ENCODE data around the gene C1orf167.

The C1orf167 gene

DNA sequence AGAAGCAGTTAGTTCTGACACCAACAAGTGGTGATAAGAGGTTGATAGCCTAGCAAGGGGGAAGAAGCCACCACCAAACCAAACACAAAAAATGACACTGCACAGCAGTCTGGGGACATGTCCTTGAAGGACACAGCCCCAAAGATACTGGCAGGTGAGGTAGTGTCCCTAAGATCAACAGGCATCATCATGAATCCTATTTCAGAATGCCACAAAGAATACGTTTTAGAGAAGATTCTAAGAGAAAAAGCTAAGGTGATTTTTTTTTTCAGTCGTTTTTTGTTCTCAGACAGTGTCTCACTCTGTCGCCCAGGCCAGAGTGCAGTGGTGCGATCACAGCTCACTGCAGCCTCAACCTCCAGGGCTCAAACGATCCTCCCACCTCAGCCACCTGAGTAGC, 24.2 kb downstream of the C1orf167 start:
- DNase-seq = no peak

DNA sequence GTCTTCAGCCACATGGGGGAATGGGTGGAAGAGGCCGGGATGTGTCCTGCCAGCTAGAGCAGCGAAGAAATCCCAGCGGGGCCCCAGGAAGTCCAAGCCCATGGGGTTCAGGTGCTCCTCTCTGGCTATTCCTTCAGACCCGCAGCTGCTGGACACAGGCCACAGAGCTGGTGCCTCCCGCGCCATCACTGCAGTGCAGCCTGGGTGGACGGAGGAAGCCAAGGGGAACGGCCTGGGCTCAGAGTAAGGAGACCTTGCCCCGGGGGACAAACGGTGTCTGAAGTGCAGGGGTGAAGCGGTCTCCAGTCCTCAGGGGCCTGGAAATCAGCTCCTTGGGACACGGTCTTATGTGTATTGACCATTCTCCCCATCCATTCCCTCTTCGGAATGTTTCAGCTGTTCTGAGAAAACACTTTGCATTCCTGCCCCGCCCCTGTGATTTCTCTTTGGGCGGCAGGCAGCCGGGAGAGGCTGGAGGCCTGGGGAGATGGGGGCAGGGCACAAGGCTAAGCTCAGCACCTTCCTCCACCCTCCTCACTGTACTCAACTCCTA, 25.3 kb downstream of the C1orf167 start:
- peak; percentile 62 for DNase-seq

DNA sequence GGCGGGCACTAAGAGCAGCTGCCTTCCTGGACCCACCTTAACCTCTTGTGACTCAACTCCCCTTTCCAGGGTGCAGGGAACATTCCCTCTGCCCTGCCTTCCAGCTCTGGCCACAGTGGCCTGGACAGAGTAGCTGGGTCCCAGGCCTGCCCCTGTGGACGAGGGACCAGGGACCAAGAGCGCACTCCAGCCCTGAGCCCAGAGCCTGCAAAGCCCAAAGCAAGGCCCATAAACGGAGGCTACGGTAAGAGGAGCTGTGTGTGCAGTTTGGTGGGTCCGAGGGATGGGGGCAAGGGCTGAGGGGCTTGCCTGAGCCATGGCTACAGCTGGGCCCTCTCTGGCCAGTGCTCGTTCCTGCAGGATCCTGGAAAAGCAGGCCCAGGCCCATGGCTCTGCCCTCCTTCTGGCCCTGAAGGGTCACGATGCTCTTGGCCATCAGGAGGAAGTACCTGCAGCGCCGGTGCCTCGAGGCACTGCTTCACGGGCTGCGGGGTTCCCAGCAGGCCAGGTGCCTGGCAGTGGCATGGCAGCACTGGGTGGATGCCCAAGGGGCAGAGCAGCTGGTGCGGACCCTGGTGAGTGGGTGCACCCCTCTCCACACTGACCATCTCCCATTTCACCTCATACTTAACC, 25.9 kb downstream of the C1orf167 start:
- DNase-seq = no peak

DNA sequence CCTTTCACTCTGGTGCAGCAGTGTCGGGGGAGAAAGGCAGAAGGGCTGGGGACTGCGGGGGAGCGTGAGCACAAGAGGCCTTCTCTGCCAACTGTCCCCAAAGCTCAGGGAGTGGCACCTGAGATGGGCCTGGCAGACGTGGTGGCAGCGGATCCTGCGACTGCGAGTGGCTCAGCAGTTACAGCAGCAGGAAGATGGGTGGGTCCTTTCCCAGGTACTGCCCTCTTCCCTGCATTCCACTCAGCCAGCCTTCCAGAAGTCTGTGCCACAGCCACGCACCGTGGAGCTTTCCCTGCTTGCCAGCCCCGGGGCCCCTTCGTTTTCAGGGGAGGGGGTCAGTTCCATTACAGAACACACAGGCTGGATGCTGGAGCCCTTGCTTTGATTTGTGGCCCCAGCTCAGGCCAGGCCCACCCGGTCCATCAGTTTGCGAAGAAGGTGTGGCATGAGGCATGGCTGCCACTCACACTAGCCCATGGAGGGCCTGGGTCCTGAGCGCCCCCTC, 26.6 kb downstream of the C1orf167 start:
- no peak for DNase-seq

DNA sequence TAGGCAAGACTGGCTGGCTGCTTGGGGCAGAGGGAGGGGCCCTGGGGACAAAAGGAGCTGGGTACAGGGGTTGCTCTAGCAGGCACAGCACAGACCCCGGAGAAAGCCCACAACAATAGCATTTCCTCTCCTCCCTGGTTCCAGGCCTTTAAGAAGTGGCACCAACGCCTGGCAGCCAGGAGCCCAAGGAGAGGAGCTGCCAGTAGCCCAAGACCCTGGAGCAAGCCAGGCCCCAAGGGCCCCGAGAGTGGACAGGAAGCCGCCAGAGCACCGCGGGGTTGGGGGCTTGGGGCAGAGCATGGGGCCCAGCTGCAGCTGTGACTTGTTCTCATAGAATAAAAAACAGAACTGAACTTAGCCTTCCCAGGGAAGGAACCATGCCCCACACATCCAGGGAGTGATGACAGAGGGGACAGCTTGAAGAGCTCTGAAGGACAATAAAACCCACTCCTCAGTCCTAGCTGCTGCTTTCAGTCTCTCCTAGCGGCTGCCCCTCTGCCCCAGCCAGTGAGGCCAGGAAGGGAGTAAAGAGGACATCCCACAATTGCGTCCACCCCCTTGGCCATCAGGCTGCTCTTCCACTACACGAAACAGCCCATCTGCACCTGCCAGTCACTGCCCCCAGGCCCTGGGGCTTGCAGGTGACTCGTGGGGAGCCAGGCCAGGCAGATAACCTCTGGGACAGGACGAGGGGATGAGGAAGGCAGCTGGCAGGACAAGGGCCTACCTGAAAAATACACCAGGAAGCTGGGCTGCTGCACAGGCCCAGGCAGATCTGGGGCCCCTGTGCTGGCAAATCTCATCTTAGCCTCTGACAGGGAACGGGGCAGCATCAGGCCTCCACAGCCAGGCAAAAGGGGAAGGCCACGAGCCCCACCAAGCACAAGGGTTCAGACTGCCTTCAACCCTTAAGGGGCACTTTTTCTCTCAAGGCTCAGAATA, 27.4 kb downstream of the C1orf167 start:
- DNase-seq = no peak

DNA sequence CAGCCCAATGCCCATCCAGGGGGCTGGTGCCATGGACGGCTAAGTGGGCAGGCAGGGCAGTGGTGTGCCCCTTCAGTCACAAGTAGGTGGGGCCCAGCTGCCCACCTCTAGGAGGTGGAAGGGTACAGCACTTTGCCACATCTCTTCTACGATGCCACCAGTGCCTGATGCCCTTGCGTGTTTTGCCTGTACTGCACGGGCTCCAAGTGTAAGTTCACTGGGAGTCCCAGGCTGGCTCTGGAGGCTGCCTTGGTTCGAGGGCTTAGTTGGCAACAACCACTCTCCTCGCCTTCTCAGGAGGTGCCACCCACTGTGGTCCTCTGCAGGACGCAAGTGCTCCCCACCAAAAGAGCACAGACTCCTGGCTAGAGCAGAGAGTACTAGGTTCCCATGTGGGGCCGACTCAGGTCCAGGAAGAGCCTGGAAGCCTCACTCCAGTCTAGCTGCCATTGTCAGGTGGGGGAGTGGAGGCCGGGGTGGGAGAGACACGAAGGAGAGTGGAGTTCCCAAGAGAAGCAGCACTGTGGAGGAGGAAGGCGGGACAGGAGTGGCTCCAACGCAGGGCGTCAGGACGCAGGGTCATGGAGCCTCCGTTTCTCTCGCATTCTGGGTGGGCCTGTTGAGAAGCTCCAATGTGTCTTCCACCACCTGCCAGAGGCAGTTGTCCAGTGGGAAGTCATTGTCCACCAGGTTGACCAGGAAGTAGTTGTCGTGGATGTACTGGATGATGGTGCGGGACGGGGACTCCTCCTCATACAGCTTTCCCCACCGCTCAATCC, 28.3 kb downstream of the C1orf167 start:
- no peak for DNase-seq

DNA sequence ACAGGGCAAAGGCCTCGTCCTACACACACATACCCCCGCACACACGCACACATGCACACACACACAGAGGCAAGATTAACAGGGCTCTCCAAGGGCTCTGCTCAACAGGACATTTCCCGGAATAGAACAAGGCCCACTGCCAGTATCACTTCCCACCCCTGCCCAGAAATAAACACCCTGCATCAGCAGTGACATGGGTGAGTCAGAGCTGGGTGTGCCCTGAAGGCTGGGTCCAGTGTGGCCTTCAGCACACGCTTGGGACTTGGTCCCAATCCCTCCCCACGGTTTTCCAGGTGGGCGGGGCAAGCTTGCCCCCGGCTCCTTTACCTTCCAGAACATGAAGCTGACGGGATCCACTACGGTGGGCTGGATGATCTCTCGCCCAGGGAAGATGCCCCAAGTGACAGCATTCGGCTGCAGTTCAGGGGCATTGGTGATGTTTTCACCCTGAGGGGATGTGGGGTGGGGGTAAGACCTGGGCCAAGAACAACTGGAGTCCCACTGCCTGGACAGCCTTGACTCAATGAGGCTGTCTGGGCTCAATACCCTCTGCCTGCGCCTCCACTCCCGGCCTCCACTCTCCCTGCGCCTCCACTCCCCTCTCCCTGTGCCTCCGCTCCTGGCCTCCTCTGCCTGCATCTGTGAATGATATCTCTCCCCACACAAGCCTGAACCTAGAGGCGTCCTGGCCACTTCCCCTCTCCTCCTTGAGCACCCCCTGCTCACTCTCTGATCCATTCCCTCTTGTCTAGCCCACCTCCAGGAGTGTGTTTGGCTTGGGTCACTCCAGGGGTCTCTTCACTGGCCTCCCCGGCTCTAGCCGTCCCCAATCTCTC, 29.1 kb downstream of the C1orf167 start:
- DNase-seq = peak; percentile 80

DNA sequence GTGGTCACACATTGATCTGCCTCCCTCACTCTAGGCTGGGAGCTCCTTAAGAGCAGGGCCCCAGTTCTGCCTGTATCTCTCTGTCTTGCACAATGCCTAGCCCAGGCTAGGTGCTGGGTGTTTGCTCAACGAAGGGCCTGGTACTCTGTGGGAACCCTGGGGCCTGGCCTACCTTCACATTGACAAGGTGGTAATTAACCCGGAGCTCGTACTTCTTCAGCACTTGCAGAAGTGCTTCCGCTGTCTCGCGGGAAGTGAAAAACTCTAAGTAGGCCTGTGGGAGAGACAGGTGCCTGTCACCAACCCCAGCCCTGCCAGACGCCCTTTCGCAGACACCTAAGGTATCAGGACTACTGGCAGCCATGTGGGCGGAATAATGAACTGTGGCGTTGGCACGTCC, 30.1 kb downstream of the C1orf167 start:
- DNase-seq = no peak

DNA sequence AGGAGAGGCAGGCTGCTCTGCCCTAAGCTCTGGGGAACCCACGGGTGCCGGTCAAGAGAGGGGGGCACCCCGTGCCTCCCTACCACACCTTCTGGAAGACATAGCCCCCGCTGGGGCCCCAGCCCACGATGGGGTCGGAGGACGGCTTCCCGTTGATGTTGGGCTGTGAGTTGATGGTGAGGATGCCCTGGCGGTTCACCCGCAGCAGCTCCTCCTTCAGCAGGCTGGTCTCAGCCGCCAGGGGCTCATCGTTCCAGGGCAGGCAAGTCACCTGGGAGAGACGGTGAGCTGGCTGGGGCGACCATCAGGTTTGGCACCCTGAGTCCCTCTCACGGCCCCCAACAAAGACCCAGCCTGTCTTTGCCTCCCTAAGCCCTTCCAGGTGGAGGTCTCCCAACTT, 31.8 kb downstream of the C1orf167 start:
- DNase-seq = no peak

DNA sequence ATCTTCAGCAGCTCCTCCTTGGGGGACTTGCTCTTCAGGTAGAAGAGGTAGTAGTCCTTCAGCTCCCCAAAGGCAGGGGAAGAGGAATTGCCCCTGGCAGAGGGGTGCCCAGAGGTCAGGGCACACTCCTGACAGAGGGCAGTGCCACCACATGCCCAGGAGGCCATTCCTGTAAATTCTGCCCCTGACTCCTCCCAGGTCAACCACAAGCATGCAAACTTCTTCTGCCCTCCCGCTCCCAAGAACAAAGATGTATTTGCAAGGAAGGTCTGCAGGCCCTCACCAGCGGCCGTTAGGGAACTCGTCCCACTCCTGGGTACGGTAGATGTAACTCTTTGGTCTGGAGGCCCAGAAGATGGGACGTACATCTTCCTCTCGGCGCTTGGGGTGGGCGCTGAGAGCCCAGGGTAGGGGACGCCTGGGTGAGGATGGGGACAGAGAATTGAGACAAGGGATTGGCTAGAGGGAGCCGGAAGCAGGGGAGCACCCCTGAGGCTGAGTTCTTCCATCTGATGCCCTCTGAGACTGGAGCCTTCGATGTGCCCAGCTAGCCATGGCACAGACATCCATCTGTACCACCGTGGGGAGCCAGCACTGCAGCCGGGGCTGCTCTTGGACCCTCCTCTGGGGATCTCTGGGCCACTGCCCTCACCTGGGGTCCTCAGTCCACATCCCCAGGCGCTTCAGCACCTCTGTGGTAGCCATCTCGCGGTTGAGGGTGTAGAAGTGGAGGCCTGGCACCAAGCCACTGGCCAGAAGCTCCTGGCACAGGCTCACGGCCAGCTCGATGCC, 32.6 kb downstream of the C1orf167 start:
- DNase-seq = no peak

DNA sequence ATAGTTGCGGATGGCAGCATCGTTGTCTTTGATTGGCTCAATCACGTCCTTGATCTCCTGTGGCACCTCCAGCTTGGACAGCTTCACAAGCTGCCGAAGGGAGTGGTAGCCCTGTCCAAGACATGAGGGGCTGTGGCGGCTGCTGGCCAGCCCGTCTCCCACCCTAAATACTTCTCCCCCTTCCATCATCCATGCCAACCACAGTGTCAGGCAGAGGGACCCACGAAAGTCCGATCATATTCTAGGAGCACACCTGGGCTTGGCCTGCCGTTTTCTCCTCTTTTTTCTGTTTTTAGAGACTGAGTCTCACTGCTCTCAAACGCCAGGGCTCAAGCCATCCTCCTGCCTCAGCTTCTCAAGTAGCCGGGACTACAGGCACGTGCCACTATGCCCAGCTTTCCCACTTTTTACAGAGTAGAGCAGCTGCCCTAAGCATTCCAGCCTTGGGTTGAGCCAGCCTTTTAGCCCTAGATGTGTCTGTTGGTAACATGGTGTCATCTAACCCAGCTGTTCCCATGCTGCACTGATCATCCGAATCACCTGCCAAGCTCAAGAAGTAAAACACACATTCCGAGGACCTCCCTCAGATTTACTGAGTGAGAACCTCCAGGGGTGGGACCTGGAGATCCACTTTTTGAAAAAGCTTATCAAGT, 33.4 kb downstream of the C1orf167 start:
- DNase-seq = no peak

DNA sequence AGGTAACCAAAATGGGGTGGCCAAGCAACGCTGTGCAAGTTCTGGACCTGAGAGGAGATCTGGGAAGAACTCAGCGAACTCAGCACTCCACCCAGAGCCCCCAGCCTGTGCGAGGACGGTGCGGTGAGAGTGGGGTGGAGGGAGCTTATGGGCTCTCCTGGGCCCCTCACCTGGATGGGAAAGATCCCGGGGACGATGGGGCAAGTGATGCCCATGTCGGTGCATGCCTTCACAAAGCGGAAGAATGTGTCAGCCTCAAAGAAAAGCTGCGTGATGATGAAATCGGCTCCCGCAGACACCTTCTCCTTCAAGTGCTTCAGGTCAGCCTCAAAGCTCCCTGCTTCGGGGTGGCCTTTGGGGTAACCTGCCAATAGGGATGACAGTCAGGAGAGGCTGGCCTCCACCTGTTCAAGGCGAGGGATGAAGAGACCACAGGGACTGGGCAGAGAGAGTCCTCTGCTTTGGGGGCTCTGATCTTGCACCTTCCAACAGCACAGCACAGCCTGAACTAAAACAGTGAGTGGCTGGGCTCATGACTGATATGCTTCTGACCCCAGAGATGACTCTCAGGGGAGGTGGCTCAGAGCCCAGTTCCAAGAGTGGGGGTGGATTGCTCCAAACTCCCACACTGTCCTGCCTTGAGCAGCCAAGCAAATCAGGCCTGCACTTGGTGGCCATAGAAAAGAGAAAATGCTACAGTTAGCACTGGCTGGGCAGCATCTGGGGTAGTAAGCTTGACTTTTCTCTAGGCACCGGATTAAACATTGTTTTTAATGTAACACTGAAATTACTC, 34.2 kb downstream of the C1orf167 start:
- DNase-seq = no peak

DNA sequence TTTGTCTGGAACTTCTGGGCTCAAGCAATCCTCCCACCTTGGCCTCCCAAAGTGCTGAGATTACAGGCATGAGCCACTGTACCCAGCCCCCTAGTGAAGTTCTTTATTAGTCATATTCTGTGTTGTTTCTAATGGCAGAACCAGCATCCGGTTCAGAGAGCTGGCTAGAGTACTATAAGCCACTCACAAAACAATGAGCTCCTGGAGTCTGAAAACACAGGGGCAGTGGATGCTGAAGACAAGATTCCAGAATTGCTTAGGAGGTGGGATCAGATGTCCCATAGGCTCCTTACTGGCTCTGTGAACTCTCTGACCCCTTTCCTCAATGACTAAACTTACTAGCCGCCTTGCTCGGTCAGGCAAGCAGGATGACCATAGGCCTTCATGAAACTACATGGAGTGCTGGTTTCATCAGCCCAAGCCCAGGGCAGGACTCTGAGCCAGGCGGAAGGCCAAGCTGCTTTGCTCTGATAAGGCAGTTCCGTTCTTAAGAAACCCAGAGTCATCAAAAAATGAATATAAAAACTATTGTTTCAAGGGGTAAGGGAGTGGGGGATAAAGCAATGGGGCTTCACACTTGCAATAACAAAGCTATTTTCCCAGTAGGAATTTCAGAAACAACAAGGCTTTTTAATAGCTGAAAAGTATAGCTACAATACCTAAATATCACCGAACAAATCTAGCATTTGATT, 35.7 kb downstream of the C1orf167 start:
- DNase-seq = no peak

DNA sequence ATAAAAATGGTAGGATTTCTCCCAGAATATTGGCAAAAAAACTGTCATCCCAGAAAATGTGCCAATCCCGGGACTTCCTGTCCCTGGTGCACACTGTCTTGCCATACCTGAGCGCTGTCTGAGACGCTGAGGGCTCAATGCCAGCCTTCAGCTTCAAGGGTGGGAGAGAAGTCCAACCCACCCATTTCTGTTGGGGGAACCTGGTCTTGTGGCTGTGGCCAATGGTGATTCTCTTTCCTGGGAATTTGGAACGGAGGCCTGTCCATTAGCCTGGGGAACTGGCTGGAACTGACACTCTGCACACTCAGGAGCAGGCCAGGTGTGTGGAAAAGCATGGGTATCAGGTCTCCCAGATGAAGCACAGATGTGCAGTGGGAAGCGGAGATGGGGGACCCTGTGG, 37.1 kb downstream of the C1orf167 start:
- DNase-seq = no peak

DNA sequence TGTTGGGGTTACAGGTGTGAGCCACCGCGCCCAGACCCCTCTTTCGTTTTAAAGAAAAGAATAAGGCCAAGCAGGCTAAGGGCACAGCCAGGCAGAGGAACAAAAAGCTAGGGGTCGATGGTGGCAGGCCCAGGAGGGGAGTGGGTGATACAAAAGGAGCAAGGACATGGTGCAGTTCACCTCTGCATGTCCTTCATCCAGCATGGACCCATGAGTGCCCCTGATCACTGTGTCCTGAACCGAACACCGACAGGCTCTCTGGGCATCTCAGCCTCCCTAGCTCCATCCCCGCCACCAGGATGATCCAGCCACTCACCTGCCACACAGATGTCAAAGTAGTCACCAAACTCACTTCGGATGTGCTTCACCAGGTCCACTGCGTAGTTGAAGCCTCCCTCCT, 37.9 kb downstream of the C1orf167 start:
- no peak for DNase-seq

DNA sequence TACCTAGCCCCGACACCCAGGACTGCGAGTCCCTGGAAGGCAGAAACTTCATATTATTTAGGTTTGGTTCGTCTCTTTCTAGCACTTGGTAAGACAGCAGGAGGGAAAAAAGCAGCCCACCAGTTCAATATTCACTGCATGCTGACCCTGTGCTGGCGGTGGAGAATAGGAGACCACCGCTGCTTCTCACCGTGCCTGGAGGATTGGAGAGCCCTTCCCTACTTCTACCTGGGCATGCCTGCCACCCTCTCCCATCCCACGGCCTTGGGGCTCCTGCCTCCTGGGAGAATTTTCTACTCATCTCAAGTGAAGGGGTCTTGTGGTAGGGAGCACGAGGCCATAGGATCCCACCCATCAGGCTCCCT, 38.4 kb downstream of the C1orf167 start:
- DNase-seq = no peak

DNA sequence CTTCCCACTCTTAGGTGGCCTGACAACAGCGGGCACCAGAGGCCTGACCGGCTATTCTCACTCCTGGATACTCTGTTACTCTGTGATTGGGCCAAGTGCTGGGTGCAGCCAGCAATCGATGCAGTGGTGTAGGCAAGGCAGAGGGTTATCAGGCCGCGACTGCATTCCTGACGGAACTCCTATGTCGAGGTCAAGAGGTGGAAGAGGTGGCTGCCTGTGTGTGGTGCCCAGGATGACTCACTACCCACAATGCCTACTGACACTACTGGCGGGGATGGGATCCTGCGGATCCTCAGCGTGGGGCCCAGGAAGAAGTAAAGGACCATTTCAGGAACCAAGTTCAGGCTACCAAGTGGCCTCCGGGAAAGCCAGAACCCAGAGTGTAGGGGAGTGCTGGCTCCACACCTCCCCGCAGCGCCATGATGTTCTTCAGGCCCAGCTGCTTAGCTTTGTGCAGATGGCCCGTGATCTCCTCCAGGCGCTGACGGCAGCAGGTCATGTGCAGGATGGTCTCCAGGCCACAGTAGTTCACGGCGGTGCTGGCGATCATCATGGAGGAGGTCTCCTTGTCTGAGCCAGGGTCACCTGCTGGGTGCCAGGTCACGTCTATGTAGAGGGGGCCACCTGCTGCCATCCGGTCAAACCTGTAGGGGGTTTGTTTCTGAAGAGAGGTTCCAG, 38.9 kb downstream of the C1orf167 start:
- no peak for DNase-seq

DNA sequence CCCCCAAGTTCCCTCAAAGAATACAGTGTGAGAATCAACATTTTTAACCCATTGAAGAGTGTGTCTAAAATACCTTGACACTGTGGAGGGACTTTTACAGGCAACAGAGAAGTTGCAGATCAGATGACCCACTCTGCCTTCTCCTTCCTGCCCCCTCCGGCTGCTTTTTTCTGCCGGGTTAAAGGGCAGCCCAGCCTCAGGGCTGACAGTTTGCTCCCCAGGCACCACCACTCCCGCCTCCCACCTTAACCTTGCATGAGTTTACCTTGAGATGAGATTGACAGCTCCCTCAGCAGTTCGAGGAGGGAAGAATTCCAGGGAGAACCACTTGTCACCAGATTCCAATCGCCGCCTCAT, 40.6 kb downstream of the C1orf167 start:
- DNase-seq = no peak

All from right hindlimb (tissue), 1 donor.